Measurements from ENCODE around the gene CCK. TPM values are rescaled to one million over a fixed set of nuclear protein-coding genes. Genes with fewer than 3 reads are reported as not detected.

CCK gene
- total and polyA plus RNA-seq, 2 experiments from 2014 or later, result 0.97 TPM; not detected in 1

DNA sequence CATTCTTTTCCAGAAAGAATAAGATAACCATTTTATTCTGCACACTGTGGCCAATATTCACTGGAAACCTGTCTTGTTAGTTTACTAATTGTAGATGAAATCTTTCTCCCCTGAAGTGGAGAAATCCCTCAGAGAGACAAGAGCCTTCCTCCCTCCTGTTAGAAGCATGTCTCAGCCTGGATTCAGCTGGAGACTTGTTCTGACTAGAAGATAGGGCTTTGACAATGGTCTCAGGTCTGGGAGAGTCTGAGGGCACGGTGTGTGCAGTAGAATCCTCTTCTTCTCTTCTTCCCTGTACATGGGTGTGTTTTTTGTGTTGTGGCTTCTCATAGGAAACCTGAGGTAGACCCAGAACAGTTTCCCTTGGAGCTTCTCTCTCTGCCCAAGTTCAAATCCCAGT is 19.9 kb downstream of the CCK start:
- Histone ChIP-seq H4K20me1 (ENCODE audit: insufficient read depth, poor library complexity, severe bottlenecking) (no peaks in the 10 kb centered on the region), H3K9me3 (ENCODE audit: low read depth) (no peaks in the 10 kb centered on the region), H3K4me1 (ENCODE audit: insufficient read depth) (no peaks in the 10 kb centered on the region), H3K4me3 (no peak overlapping the region), H3K79me2 (no peaks in the 10 kb centered on the region), H3K27me3 (peaks cover 27% of the 10 kb centered on the region), H2AFZ (no peak overlapping the region), H3K9me2 (replicated peaks; ENCODE audit: insufficient read depth) (no peaks in the 10 kb centered on the region), H3K27ac (no peak overlapping the region), H3K4me2 (no peak overlapping the region), H3K36me3 (replicated peaks; ENCODE audit: insufficient read depth, low read depth) (no peaks in the 10 kb centered on the region)
- no peak for TF ChIP-seq EZH2phosphoT487 (IDR thresholded peaks at IDR 0.05; ENCODE audit: low read depth, severe bottlenecking, unreplicated experiment)
- no peak for TF ChIP-seq CTCF (IDR thresholded peaks at IDR 0.05; ENCODE audit: poor library complexity)
- no peak for TF ChIP-seq EZH2 (IDR thresholded peaks at IDR 0.05; ENCODE audit: borderline replicate concordance)
- DNase-seq (ENCODE audit: low spot score), result no peak
- 50% methylated on average over 1 of the region's 1 CpG for WGBS (ENCODE audit: low lambda C conversion rate, missing lambda C conversion rate)

GRCh38 chr3:42236611-42237010 is 29.4 kb downstream of the CCK start:
- 89% methylated on average over 2 of the region's 2 CpGs for WGBS (ENCODE audit: low lambda C conversion rate, missing lambda C conversion rate)
- no peak overlapping the region for H3K4me2 ChIP-seq
- H2AFZ ChIP-seq, result no peak overlapping the region
- no peaks in the 10 kb centered on the region for H3K79me2 ChIP-seq
- H3K9me3 ChIP-seq (ENCODE audit: low read depth), result no peaks in the 10 kb centered on the region
- H3K4me3 ChIP-seq, result no peak overlapping the region
- no peaks in the 10 kb centered on the region for H3K27me3 ChIP-seq
- no peaks in the 10 kb centered on the region for H3K4me1 ChIP-seq (ENCODE audit: insufficient read depth)
- H3K9me2 ChIP-seq (replicated peaks; ENCODE audit: insufficient read depth), result no peaks in the 10 kb centered on the region
- no peaks in the 10 kb centered on the region for H4K20me1 ChIP-seq (ENCODE audit: insufficient read depth, poor library complexity, severe bottlenecking)
- TF ChIP-seq EZH2phosphoT487 (IDR thresholded peaks at IDR 0.05; ENCODE audit: low read depth, severe bottlenecking, unreplicated experiment) (no peak), EZH2 (IDR thresholded peaks at IDR 0.05; ENCODE audit: borderline replicate concordance) (no peak), CTCF (IDR thresholded peaks at IDR 0.05; ENCODE audit: poor library complexity) (no peak)
- no peaks in the 10 kb centered on the region for H3K36me3 ChIP-seq (replicated peaks; ENCODE audit: insufficient read depth, low read depth)
- no peak overlapping the region for H3K27ac ChIP-seq
- no peak for DNase-seq (ENCODE audit: low spot score)

DNA sequence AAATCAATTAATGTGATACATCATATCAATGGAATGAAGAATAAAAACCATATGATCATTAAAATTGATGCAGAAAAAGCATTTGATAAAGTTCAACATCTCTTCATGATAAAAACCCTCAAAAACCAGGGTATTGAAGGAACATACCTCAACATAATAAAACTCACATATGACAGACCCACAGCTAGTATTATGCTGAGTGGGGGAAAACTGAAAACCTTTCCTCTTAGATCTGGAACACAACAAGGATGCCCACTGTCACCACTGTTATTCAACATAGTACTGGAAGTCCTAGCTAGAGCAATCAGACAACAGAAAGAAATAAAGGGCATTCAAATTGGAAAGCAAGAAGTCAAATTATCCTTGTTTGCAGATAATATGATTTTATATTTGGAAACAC is 30.5 kb downstream of the CCK start:
- no peak overlapping the region for H3K4me3 ChIP-seq
- no peak overlapping the region for H3K27ac ChIP-seq
- no peaks in the 10 kb centered on the region for H3K9me2 ChIP-seq (replicated peaks; ENCODE audit: insufficient read depth)
- no peaks in the 10 kb centered on the region for H4K20me1 ChIP-seq (ENCODE audit: insufficient read depth, poor library complexity, severe bottlenecking)
- no peaks in the 10 kb centered on the region for H3K36me3 ChIP-seq (replicated peaks; ENCODE audit: insufficient read depth, low read depth)
- DNase-seq (ENCODE audit: low spot score), result no peak
- no peak overlapping the region for H3K4me2 ChIP-seq
- H3K79me2 ChIP-seq, result no peaks in the 10 kb centered on the region
- H3K27me3 ChIP-seq, result no peaks in the 10 kb centered on the region
- no peaks in the 10 kb centered on the region for H3K4me1 ChIP-seq (ENCODE audit: insufficient read depth)
- no peaks in the 10 kb centered on the region for H3K9me3 ChIP-seq (ENCODE audit: low read depth)
- TF ChIP-seq EZH2 (IDR thresholded peaks at IDR 0.05; ENCODE audit: borderline replicate concordance) (no peak), EZH2phosphoT487 (IDR thresholded peaks at IDR 0.05; ENCODE audit: low read depth, severe bottlenecking, unreplicated experiment) (no peak), CTCF (IDR thresholded peaks at IDR 0.05; ENCODE audit: poor library complexity) (no peak)
- no peak overlapping the region for H2AFZ ChIP-seq

DNA sequence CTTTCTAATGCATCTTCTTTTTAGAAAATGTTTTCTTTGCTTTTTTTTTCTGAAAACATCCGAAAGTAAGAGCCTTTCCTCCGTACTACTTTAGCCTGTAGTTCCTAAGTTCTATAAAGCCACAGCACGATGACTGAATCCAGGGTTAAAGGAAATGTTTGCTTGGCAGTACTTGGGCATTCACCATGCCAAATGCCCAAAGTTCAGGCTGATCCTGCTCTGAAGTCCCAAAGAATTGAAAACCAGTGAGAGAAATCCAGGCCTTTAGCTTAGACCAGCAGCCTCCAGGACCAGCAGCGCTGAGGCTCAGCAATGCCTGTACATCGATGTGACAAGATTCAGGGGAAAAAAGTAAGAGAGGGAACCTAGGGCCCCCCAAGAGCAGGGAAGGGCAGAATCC is 35.1 kb downstream of the CCK start:
- Histone ChIP-seq H2AFZ (no peak overlapping the region), H3K4me3 (no peak overlapping the region), H3K79me2 (no peaks in the 10 kb centered on the region), H3K9me2 (replicated peaks; ENCODE audit: insufficient read depth) (no peaks in the 10 kb centered on the region), H3K4me1 (ENCODE audit: insufficient read depth) (no peaks in the 10 kb centered on the region), H3K27ac (no peak overlapping the region), H3K36me3 (replicated peaks; ENCODE audit: insufficient read depth, low read depth) (no peaks in the 10 kb centered on the region), H3K9me3 (ENCODE audit: low read depth) (no peaks in the 10 kb centered on the region), H4K20me1 (ENCODE audit: insufficient read depth, poor library complexity, severe bottlenecking) (no peaks in the 10 kb centered on the region), H3K4me2 (no peak overlapping the region), H3K27me3 (no peaks in the 10 kb centered on the region)
- WGBS (ENCODE audit: low lambda C conversion rate, missing lambda C conversion rate), result 90% methylated on average over 5 of the region's 5 CpGs
- DNase-seq (ENCODE audit: low spot score), result no peak
- TF ChIP-seq EZH2phosphoT487 (IDR thresholded peaks at IDR 0.05; ENCODE audit: low read depth, severe bottlenecking, unreplicated experiment), result no peak
- TF ChIP-seq CTCF (IDR thresholded peaks at IDR 0.05; ENCODE audit: poor library complexity), result no peak
- TF ChIP-seq EZH2 (IDR thresholded peaks at IDR 0.05; ENCODE audit: borderline replicate concordance), result no peak
